PC-9 (cell line): ENCODE measurements around the gene LEO1.

Experiments used
- EZH2 ChIP-seq: fragments of 200-600 bp; sonication (generic); IDR thresholded peaks from 2 replicates; pipeline ENCODE4 v1.8.0; 2017; ENCODE audit warnings: antibody characterized with exemption, low read depth
- TF ChIP-seq, protein P1 (sequence below): fragments of 200-600 bp; sonication (generic); conservative IDR thresholded peaks from 2 replicates; pipeline ENCODE4 v1.6.1; 2017; ENCODE audit warnings: mixed run types, antibody characterized with exemption, mild to moderate bottlenecking, moderate library complexity

DNA sequence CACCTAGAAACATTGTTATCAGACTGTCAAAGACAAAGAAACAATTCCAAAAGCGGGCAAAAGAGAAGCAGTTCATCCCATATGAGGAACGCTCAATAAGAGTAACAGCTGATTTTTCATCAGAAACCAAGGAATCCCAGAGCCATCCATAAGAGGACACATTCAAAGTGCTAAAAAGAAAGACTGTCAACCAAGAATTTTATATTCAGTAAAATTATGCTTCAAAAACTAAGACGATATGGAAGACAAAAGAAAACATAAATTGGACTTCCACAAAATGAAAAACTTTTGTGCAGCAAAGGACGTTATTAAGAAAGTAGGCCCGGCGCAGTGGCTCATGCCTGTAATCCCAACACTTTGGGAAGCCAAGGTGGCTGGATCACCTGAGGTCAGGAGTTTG is 4.0 kb downstream of the LEO1 start:
- TF ChIP-seq, protein P1, sequence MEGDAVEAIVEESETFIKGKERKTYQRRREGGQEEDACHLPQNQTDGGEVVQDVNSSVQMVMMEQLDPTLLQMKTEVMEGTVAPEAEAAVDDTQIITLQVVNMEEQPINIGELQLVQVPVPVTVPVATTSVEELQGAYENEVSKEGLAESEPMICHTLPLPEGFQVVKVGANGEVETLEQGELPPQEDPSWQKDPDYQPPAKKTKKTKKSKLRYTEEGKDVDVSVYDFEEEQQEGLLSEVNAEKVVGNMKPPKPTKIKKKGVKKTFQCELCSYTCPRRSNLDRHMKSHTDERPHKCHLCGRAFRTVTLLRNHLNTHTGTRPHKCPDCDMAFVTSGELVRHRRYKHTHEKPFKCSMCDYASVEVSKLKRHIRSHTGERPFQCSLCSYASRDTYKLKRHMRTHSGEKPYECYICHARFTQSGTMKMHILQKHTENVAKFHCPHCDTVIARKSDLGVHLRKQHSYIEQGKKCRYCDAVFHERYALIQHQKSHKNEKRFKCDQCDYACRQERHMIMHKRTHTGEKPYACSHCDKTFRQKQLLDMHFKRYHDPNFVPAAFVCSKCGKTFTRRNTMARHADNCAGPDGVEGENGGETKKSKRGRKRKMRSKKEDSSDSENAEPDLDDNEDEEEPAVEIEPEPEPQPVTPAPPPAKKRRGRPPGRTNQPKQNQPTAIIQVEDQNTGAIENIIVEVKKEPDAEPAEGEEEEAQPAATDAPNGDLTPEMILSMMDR, result no peak
- no peak for TF ChIP-seq EZH2
